BJ (cell line): Measurements from ENCODE around the gene SLC2A9. TPM values are rescaled to one million over a fixed set of nuclear protein-coding genes. Genes with fewer than 3 reads are reported as not detected.
"Not testable (repeated sequence)": the region's sequence is repeated elsewhere in the genome, so short reads cannot be mapped to it uniquely, and the experiment has no call there.

Source experiments
- CTCF ChIA-PET: fragments of 350-600 bp; formaldehyde crosslinking; extraction: SDS; loops from one replicate; lab custom pipeline; 2021; ENCODE audit warnings: antibody characterized with exemption, inconsistent platforms; lab: Yijun Ruan, JAX
- POLR2A ChIA-PET: fragments of 300-600 bp; sonication (Branson Sonifier 250); formaldehyde crosslinking; extraction: SDS; loops from one replicate; lab custom pipeline; 2021; ENCODE audit warnings: antibody characterized with exemption; lab: Charles Lee
- DNase-seq: peaks from one replicate; pipeline ENCODE4 v3.0.0-alpha.2; 2011; ENCODE audit warnings: low read depth
- H3K27me3 ChIP-seq: 2 replicates; pipeline ENCODE4 v1.6.0; 2011; ENCODE audit warnings: low read length; ENCODE audit not compliant: control insufficient read depth, insufficient read depth
- H3K36me3 ChIP-seq: 2 replicates; pipeline ENCODE4 v1.5.1; 2011; ENCODE audit warnings: low read length; ENCODE audit not compliant: control insufficient read depth, insufficient read depth
- H3K4me3 ChIP-seq: 2 replicates; pipeline ENCODE4 v1.5.1; 2011; ENCODE audit warnings: low read depth, mild to moderate bottlenecking, control low read depth, low read length
- polyA plus RNA-seq: library from polyadenylated mRNA; depleted of rRNA; stranded (reverse); fragments of >200 nt; gene quantifications from 2 replicates; pipeline ENCODE4 v1.2.3, GENCODE V29; 2011
- TF ChIP-seq, protein P1 (sequence below): IDR thresholded peaks from 2 replicates; pipeline ENCODE4 v1.5.1; 2011; ENCODE audit warnings: low read depth, mild to moderate bottlenecking, control low read depth, inconsistent platforms, low read length, moderate library complexity; ENCODE audit not compliant: insufficient read depth

SLC2A9 gene
- polyA plus RNA-seq, 1 experiment, result 6.4 TPM

DNA sequence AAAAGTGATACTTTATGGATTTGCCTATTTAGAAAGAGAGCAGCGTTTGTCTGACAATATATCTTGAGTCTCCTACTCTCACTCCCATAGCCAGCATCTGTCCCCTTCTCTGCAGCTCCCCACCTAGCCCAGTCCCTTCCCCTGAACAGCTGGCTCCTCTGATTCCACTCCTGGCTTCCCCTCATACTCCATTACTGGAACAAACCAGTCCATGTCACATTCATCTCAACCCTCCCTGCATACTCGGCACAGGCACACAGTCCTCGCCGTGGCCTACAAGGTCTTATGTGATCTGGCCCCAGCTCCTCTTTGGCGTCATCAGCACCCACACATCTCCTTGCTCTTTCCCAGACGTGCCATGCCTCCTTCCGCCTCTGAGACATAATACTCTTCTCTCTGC lies 36.7 kb downstream of the SLC2A9 start:
- H3K4me3 ChIP-seq, result no peak overlapping the region
- DNase-seq, result no peak
- TF ChIP-seq, protein P1, sequence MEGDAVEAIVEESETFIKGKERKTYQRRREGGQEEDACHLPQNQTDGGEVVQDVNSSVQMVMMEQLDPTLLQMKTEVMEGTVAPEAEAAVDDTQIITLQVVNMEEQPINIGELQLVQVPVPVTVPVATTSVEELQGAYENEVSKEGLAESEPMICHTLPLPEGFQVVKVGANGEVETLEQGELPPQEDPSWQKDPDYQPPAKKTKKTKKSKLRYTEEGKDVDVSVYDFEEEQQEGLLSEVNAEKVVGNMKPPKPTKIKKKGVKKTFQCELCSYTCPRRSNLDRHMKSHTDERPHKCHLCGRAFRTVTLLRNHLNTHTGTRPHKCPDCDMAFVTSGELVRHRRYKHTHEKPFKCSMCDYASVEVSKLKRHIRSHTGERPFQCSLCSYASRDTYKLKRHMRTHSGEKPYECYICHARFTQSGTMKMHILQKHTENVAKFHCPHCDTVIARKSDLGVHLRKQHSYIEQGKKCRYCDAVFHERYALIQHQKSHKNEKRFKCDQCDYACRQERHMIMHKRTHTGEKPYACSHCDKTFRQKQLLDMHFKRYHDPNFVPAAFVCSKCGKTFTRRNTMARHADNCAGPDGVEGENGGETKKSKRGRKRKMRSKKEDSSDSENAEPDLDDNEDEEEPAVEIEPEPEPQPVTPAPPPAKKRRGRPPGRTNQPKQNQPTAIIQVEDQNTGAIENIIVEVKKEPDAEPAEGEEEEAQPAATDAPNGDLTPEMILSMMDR, result no peak
- no peaks in the 10 kb centered on the region for H3K36me3 ChIP-seq
- CTCF ChIA-PET, result interaction anchor here (0.8 kb wide), 1 partner anchor 9 kb away, joined by 3 read pairs; no protein-coding TSS in a partner anchor
- no peaks in the 10 kb centered on the region for H3K27me3 ChIP-seq
- POLR2A ChIA-PET, result no interaction called here

DNA sequence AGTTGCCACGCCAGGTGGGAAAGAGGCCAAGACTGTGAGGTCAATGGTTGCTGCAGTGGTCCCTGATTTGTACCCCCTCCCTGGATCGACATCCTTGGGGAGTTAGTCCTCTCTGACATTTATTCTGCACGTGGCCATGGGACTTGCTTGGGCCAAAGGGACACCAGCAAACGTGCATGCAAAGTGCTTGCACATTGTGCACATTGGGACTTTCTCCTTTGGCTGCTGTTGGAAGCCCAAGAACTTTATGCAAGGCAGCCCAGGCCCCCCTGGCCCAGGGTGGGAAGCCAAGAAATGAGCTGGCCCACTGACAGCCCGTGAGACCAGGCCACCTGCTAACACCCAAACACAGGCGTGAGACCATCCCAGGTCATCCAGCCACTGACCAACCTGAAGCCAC lies 38.1 kb downstream of the SLC2A9 start:
- DNase-seq, result no peak
- ChIA-PET POLR2A (no interaction called here), CTCF (no interaction called here)
- TF ChIP-seq, protein P1, result no peak
- H3K4me3 ChIP-seq, result no peak overlapping the region
- H3K27me3 ChIP-seq, result no peaks in the 10 kb centered on the region
- H3K36me3 ChIP-seq, result no peaks in the 10 kb centered on the region

DNA sequence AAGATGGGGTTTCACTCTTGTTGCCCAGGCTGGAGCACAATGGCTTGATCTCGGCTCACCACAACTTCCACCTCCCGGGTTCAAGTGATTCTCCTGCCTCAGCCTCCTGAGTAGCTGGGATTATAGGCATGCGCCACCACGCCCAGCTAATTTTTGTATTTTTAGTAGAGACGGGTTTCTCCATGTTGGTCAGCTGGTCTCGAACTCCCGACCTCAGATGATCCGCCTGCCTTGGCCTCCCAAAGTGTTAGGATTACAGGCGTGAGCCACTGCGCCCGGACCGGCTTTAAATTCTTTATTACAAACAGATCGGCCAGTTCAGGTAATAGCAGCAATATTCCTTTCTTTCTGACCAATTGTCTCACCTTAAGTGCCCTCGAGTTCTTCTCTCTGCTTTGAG lies 39.4 kb downstream of the SLC2A9 start:
- H3K4me3 ChIP-seq, DNase-seq, H3K27me3 ChIP-seq, H3K36me3 ChIP-seq, POLR2A ChIA-PET, CTCF ChIA-PET: not testable (repeated sequence)

DNA sequence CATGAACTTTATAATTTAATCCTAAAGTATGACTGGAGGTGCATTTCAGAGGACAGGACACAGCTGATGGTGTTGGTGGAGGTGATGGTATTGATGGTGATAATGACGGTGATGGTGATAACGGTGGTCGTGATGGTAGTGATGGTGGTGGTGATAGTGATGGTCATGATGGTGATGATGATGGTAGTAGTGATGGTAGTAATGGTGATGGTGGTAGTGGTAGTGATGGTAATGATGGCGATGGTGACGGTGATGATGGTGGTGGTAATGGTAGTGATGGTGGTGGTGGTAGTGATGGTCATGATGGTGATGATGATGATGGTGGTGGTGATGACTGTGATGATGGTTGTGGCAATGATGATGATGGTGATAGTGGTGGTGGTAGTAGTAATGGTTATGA lies 40.4 kb downstream of the SLC2A9 start:
- Histone ChIP-seq H3K27me3 (no peaks in the 10 kb centered on the region), H3K36me3 (no peaks in the 10 kb centered on the region), H3K4me3 (no peak overlapping the region)
- ChIA-PET CTCF (no interaction called here), POLR2A (no interaction called here)
- TF ChIP-seq, protein P1, result no peak
- no peak for DNase-seq

DNA sequence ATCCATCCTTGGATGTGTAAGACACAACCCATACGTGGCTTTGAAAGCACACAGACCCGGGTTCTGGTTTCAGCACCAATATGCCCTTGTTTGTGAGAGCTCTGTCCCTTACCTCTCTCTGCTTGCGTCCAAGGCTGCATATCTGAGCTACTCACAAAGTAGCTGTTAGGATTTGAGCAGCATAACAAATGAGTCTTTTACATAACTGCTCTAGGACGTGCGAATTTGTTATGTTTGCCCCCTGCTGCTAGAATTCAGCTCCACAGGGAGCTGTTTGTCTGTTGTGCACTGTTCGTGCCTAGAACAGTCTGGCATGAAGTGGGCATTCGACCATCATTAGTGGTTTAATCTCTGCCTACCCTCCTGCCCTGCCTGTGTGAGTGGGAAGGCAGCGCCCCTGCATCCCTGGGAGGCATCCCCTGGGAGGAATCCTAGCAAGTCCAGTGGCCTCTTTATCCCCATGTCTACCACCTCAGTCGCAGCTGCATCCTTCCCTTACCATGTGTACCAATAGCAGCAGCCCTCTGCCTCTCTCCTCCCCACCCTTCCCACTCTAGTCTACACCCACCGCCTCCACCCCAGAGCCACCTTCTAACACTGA lies 42.1 kb downstream of the SLC2A9 start:
- ChIA-PET POLR2A (no interaction called here), CTCF (no interaction called here)
- H3K27me3 ChIP-seq, result no peaks in the 10 kb centered on the region
- TF ChIP-seq, protein P1, result no peak
- DNase-seq, result no peak
- H3K4me3 ChIP-seq, result no peak overlapping the region
- no peaks in the 10 kb centered on the region for H3K36me3 ChIP-seq

DNA sequence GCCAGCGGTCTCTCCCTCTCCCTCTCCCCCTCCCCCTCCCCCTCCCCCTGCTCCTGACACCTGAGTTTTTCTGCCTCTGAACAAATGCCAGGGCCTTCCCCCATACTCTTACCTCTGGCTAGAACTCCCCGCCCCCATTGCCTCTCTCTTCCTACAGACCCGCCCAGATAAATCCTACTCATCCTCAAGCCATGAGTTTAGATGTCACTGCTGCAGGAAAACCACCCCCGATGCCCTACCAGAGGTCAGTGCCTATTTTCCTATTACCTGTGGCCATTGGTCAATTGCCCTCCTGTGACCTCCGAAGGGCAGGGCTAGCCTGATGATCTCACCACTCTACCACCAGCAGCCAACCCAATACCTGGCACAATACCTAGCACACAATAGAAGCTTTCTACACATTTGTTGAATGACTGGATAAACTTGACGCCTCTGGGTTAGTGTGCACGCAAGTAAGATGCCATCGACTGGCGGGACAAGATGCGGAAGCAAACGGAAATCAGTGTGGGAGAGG lies 43.7 kb downstream of the SLC2A9 start:
- TF ChIP-seq, protein P1, result no peak
- Histone ChIP-seq H3K27me3 (no peaks in the 10 kb centered on the region), H3K36me3 (no peaks in the 10 kb centered on the region), H3K4me3 (no peak overlapping the region)
- DNase-seq, result no peak
- ChIA-PET CTCF (no interaction called here), POLR2A (no interaction called here)
